Fibroblast of the aortic adventitia (primary cell): ENCODE measurements around the gene IL13. TPM values are rescaled to one million over a fixed set of nuclear protein-coding genes. Genes with fewer than 3 reads are reported as not detected.

ENCODE experiments used
- DNase-seq: peaks from one replicate; pipeline ENCODE4 v3.0.0-alpha.2; 2010; ENCODE audit warnings: low read depth
- H3K4me3 ChIP-seq: 2 replicates; pipeline ENCODE4 v1.5.1; 2011; ENCODE audit warnings: low read depth, mild to moderate bottlenecking, control low read depth, low read length, moderate library complexity
- total RNA-seq: library from RNA; depleted of rRNA; stranded (reverse); fragments of >200 nt; gene quantifications from 2 replicates; pipeline ENCODE4 v1.2.3, GENCODE V29; 2012; ENCODE audit warnings: low replicate concordance
- TF ChIP-seq, protein P1 (sequence below): IDR thresholded peaks from 2 replicates; pipeline ENCODE4 v1.5.1; 2011; ENCODE audit warnings: mild to moderate bottlenecking, low read length, control low read depth, inconsistent platforms; ENCODE audit not compliant: insufficient read depth

IL13 gene
- total RNA-seq, 1 donor = not detected

DNA sequence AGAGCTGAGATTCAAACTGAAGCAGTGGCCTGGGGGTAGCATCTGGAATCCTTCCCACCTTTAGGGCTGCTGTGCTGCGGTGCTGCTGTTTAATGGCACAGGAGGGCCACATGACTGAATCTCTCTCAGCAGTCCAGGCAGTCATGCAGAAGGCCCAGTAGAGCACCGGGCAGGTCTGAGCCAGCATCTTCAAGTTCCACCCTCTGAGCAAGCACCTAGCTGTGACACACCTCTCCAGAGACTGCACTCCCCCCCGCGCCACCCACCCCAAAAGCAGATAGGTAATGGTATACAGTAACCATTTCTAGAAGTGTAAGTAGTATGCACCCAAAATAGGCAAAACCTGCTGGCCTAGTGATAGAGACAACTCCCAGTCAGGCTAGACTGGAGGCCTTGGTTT is 24.0 kb downstream of the IL13 start:
- no peak overlapping the region for H3K4me3 ChIP-seq
- TF ChIP-seq, protein P1, sequence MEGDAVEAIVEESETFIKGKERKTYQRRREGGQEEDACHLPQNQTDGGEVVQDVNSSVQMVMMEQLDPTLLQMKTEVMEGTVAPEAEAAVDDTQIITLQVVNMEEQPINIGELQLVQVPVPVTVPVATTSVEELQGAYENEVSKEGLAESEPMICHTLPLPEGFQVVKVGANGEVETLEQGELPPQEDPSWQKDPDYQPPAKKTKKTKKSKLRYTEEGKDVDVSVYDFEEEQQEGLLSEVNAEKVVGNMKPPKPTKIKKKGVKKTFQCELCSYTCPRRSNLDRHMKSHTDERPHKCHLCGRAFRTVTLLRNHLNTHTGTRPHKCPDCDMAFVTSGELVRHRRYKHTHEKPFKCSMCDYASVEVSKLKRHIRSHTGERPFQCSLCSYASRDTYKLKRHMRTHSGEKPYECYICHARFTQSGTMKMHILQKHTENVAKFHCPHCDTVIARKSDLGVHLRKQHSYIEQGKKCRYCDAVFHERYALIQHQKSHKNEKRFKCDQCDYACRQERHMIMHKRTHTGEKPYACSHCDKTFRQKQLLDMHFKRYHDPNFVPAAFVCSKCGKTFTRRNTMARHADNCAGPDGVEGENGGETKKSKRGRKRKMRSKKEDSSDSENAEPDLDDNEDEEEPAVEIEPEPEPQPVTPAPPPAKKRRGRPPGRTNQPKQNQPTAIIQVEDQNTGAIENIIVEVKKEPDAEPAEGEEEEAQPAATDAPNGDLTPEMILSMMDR = no peak
- no peak for DNase-seq

DNA sequence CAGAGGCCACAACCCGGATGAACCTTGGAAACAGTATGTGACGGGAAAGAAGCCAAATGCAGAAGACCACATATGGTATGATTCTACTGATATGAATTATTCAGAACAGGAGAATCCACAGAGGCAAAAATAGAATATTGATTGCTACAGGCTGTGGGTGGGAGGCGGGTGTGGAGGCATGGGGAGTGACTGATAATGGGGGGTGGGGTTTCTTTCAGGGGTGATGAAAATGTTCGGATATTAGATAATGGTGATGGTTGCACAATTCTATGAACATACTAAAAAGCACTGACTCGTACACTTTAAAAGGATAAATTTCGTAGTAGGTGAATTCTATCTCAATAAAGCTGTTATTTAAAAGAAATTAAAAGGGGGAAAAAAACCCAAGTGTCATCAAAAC is 26.5 kb downstream of the IL13 start:
- H3K4me3 ChIP-seq = no peak overlapping the region
- no peak for DNase-seq
- TF ChIP-seq, protein P1 = no peak

DNA sequence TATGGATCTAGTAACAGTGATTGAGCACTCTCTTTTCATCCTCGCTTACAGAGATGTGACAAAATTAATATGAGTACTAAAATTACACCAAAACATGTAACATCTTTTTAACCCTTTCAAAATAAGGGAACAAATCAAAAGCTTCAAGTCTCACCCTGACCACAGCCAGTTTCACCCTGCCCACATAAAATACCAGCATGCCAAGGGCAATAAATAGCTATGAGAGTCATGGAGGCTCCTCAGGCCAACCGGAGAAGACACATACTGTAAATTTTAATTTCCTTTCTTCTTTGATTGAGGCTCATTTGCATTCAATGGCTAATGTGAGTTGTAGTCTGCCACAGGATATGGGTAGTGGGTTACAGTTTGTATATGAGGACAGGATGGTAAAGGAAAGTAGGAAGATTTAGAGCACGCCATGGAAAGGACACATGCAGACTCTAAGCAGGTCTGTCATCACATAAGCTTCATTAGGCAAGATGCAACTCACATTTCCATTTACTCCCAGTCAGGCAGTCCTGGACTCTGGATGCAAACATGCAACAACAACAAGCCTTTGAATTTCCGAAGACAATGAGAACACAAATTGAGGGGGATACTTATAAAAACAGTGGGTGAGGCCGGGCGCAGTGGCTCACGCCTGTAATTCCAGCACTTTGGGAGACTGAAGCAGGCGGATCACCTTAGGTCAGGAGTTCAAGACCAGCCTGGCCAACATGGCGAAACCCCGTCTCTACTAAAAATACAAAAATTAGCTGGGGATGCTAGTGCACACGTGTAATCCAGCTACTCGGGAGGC is 27.1 kb downstream of the IL13 start:
- DNase-seq = no peak
- H3K4me3 ChIP-seq = no peak overlapping the region
- TF ChIP-seq, protein P1 = no peak

DNA sequence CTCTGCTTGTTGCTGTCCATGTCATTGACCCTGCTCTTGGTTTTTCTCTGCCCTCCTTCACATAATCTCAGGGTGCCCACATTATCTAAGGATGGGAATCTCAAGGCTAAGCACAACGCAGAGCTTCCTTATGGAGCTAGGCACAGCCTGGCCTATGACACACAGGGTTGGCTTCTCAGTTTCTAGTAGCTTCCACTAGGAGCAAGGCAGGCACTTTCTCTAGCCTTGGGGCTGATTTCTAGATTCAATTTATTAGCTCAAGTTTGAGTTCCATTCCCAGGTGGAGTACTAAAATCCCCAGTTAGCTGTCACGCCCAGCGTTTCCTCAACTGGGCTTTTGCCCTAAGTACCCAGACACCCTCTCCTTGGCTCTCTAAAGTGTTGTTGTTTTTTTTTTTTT is 28.2 kb downstream of the IL13 start:
- no peak overlapping the region for H3K4me3 ChIP-seq
- TF ChIP-seq, protein P1 = no peak
- DNase-seq = no peak

DNA sequence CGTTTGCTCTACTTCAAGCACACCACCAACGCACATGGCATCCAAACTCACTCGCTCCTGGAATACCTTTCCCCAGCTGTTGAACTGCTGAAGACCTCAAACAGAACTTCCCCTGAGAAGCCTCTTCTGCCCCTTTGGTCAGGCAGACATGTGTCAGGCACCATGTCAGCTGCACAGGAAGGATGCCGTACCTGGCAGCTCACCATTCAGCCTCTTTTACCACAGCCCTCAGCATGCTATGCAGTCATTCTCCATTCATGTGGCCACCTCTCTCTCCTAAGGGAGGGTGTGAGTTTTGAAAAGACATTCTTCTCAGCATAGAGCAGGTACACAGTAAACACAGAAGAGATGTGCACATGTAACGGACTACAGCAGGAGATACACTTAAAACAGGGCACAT is 30.0 kb downstream of the IL13 start:
- no peak for DNase-seq
- TF ChIP-seq, protein P1 = no peak
- no peak overlapping the region for H3K4me3 ChIP-seq

DNA sequence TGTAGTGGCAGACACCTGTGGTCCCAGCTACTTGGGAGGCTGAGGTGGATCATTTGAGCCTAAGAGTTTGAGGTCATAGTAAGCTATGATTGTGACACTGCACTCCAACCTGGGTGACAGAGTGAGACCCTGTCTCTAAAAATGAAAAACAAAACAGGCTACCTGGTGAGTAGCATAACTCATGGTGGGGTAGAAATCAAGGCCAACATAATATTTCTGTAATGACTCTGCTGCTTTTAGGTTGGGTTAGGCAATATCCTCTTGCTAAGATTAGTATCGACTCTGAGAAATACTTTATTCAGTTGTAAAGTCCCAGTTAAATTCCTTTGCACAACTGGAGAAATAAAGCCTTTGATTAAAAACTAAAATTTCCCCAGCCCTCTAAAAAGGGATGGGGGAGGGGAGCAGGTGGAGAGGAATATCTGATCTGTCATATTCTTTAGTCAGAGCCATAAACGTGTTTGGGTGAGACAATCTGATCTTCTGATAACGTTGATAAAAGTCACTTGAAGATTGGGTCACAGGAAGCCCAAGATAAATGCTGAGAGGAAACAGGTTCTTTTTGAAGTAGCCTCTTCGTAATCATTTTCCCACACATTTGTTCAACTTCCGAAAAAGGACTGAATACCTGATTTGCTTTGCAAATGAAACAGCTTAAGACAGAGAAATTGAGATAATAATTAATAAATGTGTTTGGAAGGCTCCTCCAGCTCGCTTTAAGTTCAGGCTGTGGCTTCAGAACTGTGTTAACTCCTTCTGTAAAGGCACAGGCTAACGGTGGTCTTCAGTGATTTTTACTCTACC is 30.8 kb downstream of the IL13 start:
- no peak overlapping the region for H3K4me3 ChIP-seq
- DNase-seq = peak; percentile 43
- TF ChIP-seq, protein P1 = no peak
